K562 treated with DMSO at 1 percent for 24 hours (cell line): ENCODE results near the gene EYA2. TPM values are rescaled to one million over a fixed set of nuclear protein-coding genes. Genes with fewer than 3 reads are reported as not detected.

Experiments
- total RNA-seq: library from RNA; unstranded; fragments of 300-600 nt; gene quantifications from 2 replicates; pipeline ENCODE4 v1.2.3, GENCODE V29; 2022; ENCODE audit warnings: low read depth; ENCODE audit not compliant: insufficient read depth

The EYA2 gene, protein sequence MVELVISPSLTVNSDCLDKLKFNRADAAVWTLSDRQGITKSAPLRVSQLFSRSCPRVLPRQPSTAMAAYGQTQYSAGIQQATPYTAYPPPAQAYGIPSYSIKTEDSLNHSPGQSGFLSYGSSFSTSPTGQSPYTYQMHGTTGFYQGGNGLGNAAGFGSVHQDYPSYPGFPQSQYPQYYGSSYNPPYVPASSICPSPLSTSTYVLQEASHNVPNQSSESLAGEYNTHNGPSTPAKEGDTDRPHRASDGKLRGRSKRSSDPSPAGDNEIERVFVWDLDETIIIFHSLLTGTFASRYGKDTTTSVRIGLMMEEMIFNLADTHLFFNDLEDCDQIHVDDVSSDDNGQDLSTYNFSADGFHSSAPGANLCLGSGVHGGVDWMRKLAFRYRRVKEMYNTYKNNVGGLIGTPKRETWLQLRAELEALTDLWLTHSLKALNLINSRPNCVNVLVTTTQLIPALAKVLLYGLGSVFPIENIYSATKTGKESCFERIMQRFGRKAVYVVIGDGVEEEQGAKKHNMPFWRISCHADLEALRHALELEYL
- total RNA-seq: 0.36 TPM in 1 of 2 replicates, not detected in the other

DNA sequence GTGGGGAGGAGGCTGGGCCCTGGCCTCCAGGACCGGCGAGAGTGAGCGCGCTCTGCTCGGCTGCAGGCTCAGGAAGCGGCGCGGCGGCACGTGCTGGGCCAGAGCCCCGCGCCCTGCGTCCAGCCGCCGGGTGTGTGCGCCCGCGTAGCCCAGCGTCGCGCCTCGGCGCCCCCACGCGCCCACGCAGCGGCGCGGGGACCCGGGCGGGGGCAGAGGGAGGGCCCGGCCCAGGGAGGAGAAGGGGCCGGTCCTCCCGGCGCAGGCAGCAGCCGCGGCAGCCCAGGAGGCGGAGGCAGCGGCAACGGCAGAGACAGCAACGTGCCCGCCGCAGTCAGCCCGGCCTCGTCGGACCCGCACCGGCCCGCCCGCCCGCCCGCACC, at the start of gene EYA2:
EYA2 (plus strand) TSS at position 265 of the 380 bp plus-strand sequence. CDS start 95,168 bp downstream, outside the sequence.

Other genes with a start within 250 kb of the EYA2 start
- gene SLC13A3, start 243.4 kb upstream of the EYA2 start, total RNA-seq: 8.3 and 8.8 TPM in 2 replicates
- gene TP53RK, start 205.4 kb upstream of the EYA2 start, total RNA-seq: 9.1 and 10.5 TPM in 2 replicates
- 0.30 and 1.0 TPM in 2 replicates for gene SLC2A10, start 185.2 kb upstream of the EYA2 start, total RNA-seq